ENCODE measurements around the gene YY2.

Gene YY2

GRCh38 chrX:21821875-21822274, 33.9 kb upstream of the YY2 start:
- H3K4me1 ChIP-seq (ENCODE audit: control insufficient read depth, low read length): no peaks in the 10 kb centered on the region
- H3K27ac ChIP-seq (ENCODE audit: low read depth, low read length): no peak overlapping the region
- no peak overlapping the region for H3K4me3 ChIP-seq (ENCODE audit: low read length)
- TF ChIP-seq, protein P1, sequence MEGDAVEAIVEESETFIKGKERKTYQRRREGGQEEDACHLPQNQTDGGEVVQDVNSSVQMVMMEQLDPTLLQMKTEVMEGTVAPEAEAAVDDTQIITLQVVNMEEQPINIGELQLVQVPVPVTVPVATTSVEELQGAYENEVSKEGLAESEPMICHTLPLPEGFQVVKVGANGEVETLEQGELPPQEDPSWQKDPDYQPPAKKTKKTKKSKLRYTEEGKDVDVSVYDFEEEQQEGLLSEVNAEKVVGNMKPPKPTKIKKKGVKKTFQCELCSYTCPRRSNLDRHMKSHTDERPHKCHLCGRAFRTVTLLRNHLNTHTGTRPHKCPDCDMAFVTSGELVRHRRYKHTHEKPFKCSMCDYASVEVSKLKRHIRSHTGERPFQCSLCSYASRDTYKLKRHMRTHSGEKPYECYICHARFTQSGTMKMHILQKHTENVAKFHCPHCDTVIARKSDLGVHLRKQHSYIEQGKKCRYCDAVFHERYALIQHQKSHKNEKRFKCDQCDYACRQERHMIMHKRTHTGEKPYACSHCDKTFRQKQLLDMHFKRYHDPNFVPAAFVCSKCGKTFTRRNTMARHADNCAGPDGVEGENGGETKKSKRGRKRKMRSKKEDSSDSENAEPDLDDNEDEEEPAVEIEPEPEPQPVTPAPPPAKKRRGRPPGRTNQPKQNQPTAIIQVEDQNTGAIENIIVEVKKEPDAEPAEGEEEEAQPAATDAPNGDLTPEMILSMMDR (IDR thresholded peaks at IDR 0.05; ENCODE audit: low read depth, low read length, poor library complexity, severe bottlenecking): no peak
- no peak for TF ChIP-seq EZH2phosphoT487 (IDR thresholded peaks at IDR 0.05; ENCODE audit: borderline replicate concordance, low read length)
- no peaks in the 10 kb centered on the region for H3F3A ChIP-seq (ENCODE audit: control insufficient read depth, insufficient read depth)
- no peaks in the 10 kb centered on the region for H3K36me3 ChIP-seq (ENCODE audit: control insufficient read depth, low read length)
- H3K9me2 ChIP-seq (replicated peaks; ENCODE audit: control insufficient read depth, low read length): no peaks in the 10 kb centered on the region
- no peaks in the 10 kb centered on the region for H4K20me1 ChIP-seq (ENCODE audit: control insufficient read depth, insufficient read depth, low read depth, low read length)
- H3K27me3 ChIP-seq (ENCODE audit: control insufficient read depth, low read length): no peaks in the 10 kb centered on the region
- no peaks in the 10 kb centered on the region for H3K9me3 ChIP-seq (ENCODE audit: control insufficient read depth, insufficient read depth, low read length)
- H3K4me2 ChIP-seq (ENCODE audit: low read length): no peak overlapping the region
- no peaks in the 10 kb centered on the region for H3K79me2 ChIP-seq (ENCODE audit: control insufficient read depth, low read length)

GRCh38 chrX:21831496-21831895, 24.3 kb upstream of the YY2 start:
- H3K4me1 ChIP-seq (ENCODE audit: control insufficient read depth, low read length): no peaks in the 10 kb centered on the region
- no peak for TF ChIP-seq EZH2phosphoT487 (IDR thresholded peaks at IDR 0.05; ENCODE audit: borderline replicate concordance, low read length)
- TF ChIP-seq, protein P1 (IDR thresholded peaks at IDR 0.05; ENCODE audit: low read depth, low read length, poor library complexity, severe bottlenecking): no peak
- H3K9me3 ChIP-seq (ENCODE audit: control insufficient read depth, insufficient read depth, low read length): no peaks in the 10 kb centered on the region
- no peaks in the 10 kb centered on the region for H3K9me2 ChIP-seq (replicated peaks; ENCODE audit: control insufficient read depth, low read length)
- no peaks in the 10 kb centered on the region for H4K20me1 ChIP-seq (ENCODE audit: control insufficient read depth, insufficient read depth, low read depth, low read length)
- no peak overlapping the region for H3K4me3 ChIP-seq (ENCODE audit: low read length)
- H3K36me3 ChIP-seq (ENCODE audit: control insufficient read depth, low read length): no peaks in the 10 kb centered on the region
- no peak overlapping the region for H3K4me2 ChIP-seq (ENCODE audit: low read length)
- H3F3A ChIP-seq (ENCODE audit: control insufficient read depth, insufficient read depth): no peaks in the 10 kb centered on the region
- H3K27me3 ChIP-seq (ENCODE audit: control insufficient read depth, low read length): no peaks in the 10 kb centered on the region
- no peak overlapping the region for H3K27ac ChIP-seq (ENCODE audit: low read depth, low read length)
- no peaks in the 10 kb centered on the region for H3K79me2 ChIP-seq (ENCODE audit: control insufficient read depth, low read length)

DNA sequence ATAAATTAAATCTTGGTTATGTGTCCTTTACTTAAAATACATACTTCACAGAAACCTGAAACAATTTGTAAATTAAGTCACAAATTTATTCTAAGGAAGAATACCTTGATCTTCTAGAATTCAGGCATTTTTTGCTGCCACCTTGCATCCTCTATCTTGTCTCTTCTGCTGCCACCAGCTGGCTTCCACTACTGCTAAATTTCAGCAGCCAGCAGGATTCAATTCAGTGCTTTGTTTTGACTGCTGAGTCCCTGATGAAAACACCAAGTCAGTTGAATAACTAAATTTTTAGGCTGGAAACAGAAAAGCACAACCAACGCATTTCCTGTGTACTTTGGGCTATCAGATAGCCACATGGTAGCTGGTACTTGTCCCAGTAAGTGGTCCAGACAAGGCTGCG, 18.7 kb upstream of the YY2 start:
- Histone ChIP-seq H3K4me2 (ENCODE audit: low read length) (no peak overlapping the region), H3K4me3 (ENCODE audit: low read length) (no peak overlapping the region), H3K9me3 (ENCODE audit: control insufficient read depth, insufficient read depth, low read length) (no peaks in the 10 kb centered on the region), H3K9me2 (replicated peaks; ENCODE audit: control insufficient read depth, low read length) (no peaks in the 10 kb centered on the region), H3K36me3 (ENCODE audit: control insufficient read depth, low read length) (no peaks in the 10 kb centered on the region; the same call in 1 of the 2 replicates), H3K27ac (ENCODE audit: low read depth, low read length) (no peak overlapping the region), H3K4me1 (ENCODE audit: control insufficient read depth, low read length) (peaks cover 16% of the 10 kb centered on the region), H3K79me2 (ENCODE audit: control insufficient read depth, low read length) (peaks cover 23% of the 10 kb centered on the region), H4K20me1 (ENCODE audit: control insufficient read depth, insufficient read depth, low read depth, low read length) (no peaks in the 10 kb centered on the region), H3K27me3 (ENCODE audit: control insufficient read depth, low read length) (no peaks in the 10 kb centered on the region), H3F3A (ENCODE audit: control insufficient read depth, insufficient read depth) (no peaks in the 10 kb centered on the region)
- no peak for TF ChIP-seq EZH2phosphoT487 (IDR thresholded peaks at IDR 0.05; ENCODE audit: borderline replicate concordance, low read length)
- TF ChIP-seq, protein P1 (IDR thresholded peaks at IDR 0.05; ENCODE audit: low read depth, low read length, poor library complexity, severe bottlenecking): no peak

Measured in DOHH2 (cell line).